GM19452 (cell line): ENCODE data around the gene PSG1.
"Not testable (repeated sequence)": the region's sequence is repeated elsewhere in the genome, so short reads cannot be mapped to it uniquely, and the experiment has no call there.

ENCODE experiments used
- ATAC-seq: cut with Tn5 transposase; IDR thresholded peaks from one replicate; pipeline ENCODE4 v1.9.1; 2021; ENCODE audit not compliant: unreplicated experiment

PSG1 gene

GRCh38 chr19:42831221-42832019 lies 48.1 kb downstream of the PSG1 start:
- ATAC-seq: no peak

GRCh38 chr19:42821306-42821977 lies 58.1 kb downstream of the PSG1 start:
- ATAC-seq: not testable (repeated sequence)

DNA sequence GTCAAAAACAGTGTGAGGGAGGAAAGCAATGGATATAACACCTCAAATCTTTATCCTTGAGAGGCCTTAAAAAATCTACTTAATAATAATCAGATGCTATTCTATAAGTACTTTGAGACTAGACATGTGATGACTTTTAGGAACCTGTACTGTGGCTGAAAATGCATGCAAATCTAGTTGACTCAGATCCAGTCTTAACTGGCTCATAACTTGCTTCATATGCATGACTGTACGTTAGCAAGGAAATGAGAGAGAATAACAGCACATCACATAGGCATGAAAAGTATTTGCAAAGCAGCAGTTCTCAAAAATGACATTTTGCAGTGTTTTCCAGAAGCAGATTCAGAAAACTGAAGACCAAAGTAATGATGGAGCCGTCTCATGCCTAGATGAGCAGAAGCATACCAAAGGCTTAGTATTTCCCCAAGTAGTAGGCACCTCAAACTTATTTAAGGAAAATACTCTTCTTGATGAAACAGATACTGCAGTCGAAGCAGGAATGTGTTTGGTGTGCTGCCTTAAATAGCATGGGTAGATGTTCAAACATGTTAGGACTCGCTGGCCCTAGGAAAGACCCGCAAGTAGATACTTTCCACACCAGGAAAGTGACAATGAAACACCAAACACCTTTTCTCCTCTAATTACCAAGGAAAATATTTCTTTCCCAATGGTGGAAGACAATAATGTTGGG lies 59.4 kb downstream of the PSG1 start:
- not testable (repeated sequence) for ATAC-seq

DNA sequence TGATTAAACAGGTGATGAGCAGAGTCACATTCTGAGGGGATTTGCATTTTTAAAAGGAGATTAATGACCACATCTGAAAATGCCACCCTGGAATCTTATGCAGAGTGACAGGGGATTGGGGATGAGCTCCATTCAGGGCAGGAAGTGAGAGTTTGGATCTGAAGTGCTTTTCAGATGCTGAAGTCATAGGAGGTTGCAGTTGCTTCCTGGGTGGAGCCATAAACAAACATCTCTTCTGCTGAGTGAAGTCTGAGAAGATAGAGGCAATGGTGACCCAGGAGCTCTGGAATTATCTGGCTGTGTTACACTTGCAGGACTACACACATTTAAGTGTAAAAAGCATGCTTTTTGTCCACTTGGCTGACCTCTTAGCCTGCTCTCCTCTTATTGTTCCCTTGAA lies 62.6 kb downstream of the PSG1 start:
- ATAC-seq: no peak
